Uterus (tissue), 4 donors: ENCODE data around the gene GPR148. TPM values are rescaled to one million over a fixed set of nuclear protein-coding genes. Genes with fewer than 3 reads are reported as not detected.
"Not testable (repeated sequence)": the region's sequence is repeated elsewhere in the genome, so short reads cannot be mapped to it uniquely, and the experiment has no call there.

Source experiments
- DNase-seq, 2 donors: peaks; one replicate each; pipeline ENCODE4 v3.0.0-alpha.2; 2019 to 2020
- H3K27ac ChIP-seq, 2 donors: fragments of 200-600 bp; sonication (generic); 1 replicate in 1 of 2; 2 replicates in 1 of 2; pipeline ENCODE4 v1.5.1; 2016 to 2018
- H3K27me3 ChIP-seq, 2 donors: fragments of 200-600 bp; sonication (generic); one replicate each; pipeline ENCODE4 v1.5.1; 2018 to 2019; ENCODE audit warnings: control low read depth in 1 of 2
- H3K36me3 ChIP-seq, 2 donors: fragments of 200-600 bp; sonication (generic); one replicate each; pipeline ENCODE4 v1.5.1; 2019; ENCODE audit warnings: control low read depth in 1 of 2
- H3K4me1 ChIP-seq, 2 donors: fragments of 200-600 bp; sonication (generic); one replicate each; pipeline ENCODE4 v1.5.1; 2018 to 2019; ENCODE audit warnings: control low read depth in 1 of 2
- H3K4me3 ChIP-seq, 2 donors: fragments of 200-600 bp; sonication (generic); 1 replicate in 1 of 2; 2 replicates in 1 of 2; pipeline ENCODE4 v1.5.1; 2018 to 2019; ENCODE audit warnings: mild to moderate bottlenecking in 1 of 2
- H3K9me3 ChIP-seq, 2 donors: fragments of 200-600 bp; sonication (generic); one replicate each; pipeline ENCODE4 v1.5.1; 2019; ENCODE audit warnings: control low read depth in 1 of 2
- POLR2A ChIP-seq, 2 donors: fragments of 450-650 bp; IDR thresholded peaks; one replicate each; pipeline ENCODE4 v1.6.1; 2016; ENCODE audit warnings: antibody characterized with exemption in 2 of 2, mild to moderate bottlenecking in 1 of 2, moderate library complexity in 1 of 2
- intact Hi-C: fragments of 100-400 bp; cut with DNase I; formaldehyde crosslinking; loops from one replicate; pipeline ENCODE4 v1.15.1; 2023; ENCODE audit warnings: low total_unique reads
- total RNA-seq, 4 donors: library from RNA; depleted of rRNA in 3 of 4; stranded (reverse); fragments of >200 nt in 3 of 4; gene quantifications; one replicate each; pipeline versions ENCODE4 v1.1.0 to v1.2.4, GENCODE V29; 2014 to 2023
- TF ChIP-seq, protein P1 (sequence below), 4 experiments: fragments of 200-600 bp in 2 of 4; fragments of 450-650 bp in 2 of 4; sonication (generic) in 2 of 4; IDR thresholded peaks; one replicate each; pipeline ENCODE4 v1.5.1; 2016 to 2019; ENCODE audit warnings: antibody characterized with exemption in 4 of 4, mild to moderate bottlenecking in 2 of 4, moderate library complexity in 1 of 4
- donor health status: DM: yes; HTN: yes; CAD: no.

The GPR148 gene, protein sequence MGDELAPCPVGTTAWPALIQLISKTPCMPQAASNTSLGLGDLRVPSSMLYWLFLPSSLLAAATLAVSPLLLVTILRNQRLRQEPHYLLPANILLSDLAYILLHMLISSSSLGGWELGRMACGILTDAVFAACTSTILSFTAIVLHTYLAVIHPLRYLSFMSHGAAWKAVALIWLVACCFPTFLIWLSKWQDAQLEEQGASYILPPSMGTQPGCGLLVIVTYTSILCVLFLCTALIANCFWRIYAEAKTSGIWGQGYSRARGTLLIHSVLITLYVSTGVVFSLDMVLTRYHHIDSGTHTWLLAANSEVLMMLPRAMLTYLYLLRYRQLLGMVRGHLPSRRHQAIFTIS
- not detected for total RNA-seq

DNA sequence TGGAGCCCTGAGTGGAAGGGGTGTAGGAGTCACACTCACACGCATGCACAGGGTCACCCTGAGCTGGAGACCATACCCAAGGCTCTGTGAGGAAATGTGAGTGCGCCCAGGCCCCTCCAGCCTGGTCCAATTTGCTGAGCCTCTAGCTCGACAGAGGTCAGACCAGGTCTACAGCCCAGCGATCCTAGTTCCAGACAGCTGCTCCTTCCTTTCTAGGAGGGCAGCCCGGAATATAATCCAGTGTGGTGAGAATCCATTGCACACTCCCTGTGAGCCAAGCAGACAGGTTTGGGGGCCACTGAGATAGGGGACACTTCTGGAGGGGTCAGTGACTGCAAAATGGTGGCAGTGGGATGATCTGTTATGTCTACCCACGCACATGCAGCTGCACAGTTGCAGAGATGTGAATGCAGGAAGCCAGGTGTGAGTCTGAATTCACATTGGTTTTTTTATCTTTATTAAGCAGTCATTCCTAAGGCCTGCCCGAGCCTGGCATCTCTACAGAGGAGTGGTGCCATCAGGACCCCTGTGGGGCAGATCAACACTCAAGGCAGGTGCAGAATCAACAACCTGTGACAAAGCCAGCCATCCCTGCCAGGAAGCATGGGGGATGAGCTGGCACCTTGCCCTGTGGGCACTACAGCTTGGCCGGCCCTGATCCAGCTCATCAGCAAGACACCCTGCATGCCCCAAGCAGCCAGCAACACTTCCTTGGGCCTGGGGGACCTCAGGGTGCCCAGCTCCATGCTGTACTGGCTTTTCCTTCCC is at the start of gene GPR148:
Gene GPR148 (plus strand): TSS at position 522 of the 768 bp plus-strand sequence. CDS start 82 bp downstream, at position 604.
- Histone ChIP-seq H3K4me3 (peak within 1 kb of the TSS; percentile 6 to 43), H3K4me1 (peaks cover 6 to 7% of the 10 kb centered on the region in 2 donors), H3K36me3 (no peaks in the 10 kb centered on the region), H3K27ac (peak within 1 kb of the TSS in 1 of 2 donors; percentile 81), H3K9me3 (no peaks in the 10 kb centered on the region), H3K27me3 (no peaks in the 10 kb centered on the region)
- TF ChIP-seq, protein P1, sequence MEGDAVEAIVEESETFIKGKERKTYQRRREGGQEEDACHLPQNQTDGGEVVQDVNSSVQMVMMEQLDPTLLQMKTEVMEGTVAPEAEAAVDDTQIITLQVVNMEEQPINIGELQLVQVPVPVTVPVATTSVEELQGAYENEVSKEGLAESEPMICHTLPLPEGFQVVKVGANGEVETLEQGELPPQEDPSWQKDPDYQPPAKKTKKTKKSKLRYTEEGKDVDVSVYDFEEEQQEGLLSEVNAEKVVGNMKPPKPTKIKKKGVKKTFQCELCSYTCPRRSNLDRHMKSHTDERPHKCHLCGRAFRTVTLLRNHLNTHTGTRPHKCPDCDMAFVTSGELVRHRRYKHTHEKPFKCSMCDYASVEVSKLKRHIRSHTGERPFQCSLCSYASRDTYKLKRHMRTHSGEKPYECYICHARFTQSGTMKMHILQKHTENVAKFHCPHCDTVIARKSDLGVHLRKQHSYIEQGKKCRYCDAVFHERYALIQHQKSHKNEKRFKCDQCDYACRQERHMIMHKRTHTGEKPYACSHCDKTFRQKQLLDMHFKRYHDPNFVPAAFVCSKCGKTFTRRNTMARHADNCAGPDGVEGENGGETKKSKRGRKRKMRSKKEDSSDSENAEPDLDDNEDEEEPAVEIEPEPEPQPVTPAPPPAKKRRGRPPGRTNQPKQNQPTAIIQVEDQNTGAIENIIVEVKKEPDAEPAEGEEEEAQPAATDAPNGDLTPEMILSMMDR (IDR thresholded peaks at IDR 0.05): no peak
- DNase-seq: no peak
- intact Hi-C loops: no loop called here

DNA sequence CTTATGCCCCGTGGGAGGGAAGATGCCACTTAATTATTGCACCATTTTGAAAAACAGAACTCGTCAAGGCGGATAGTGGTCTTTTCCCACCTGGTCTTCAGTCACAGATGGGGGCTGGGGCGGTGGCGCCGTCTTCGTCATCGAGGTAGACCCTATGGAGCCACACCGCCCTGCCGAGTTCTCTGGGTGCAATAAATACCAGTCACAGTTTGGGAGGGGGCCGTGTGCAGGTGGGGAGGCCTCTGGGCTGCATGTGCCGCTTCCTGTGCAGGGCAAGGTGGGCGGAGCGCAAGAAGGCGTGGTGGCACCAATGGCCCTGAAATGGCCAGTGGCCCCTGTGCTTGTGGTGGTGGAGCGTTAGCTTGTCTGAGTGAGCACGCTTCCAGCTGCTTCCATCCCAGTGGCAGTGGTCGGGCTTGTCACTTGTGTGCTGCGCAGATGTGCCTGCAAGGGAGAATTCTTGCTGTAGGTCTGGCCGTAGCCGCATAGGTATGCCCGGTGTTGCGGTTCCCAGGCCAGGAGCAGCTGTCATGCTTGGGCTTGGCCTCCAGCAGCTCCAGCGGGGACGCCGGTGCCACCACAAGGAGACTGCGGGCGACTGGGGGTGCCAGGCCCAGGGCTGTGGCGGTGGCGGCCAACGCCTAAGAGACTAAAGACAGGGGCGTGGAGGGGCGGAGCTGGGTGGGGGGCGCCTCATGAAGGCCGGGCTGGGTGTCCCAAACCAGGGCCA is 36.7 kb upstream of the GPR148 start:
- DNase-seq, intact Hi-C loops, H3K4me3 ChIP-seq: not testable (repeated sequence)

DNA sequence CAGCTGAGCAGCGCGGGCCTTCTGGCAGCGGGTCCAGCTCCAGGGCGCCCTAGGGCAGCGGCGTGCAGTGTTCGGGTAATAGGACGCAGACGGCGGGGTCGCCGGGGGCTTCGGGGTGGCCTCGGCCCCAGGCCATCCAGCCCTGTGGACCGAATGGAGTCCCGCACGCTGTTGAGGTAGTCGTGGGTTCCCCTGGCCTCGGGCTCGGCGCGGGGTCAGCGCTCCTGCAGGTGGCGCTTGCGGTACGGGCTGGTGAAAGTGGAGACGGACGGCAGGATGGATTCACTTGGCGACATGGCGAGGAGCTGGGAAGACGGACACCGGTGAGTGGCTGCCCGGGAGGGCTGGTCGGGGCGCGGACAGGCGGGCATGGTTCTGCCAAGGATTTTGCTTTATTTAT is 35.4 kb upstream of the GPR148 start:
- DNase-seq, H3K27me3 ChIP-seq, H3K9me3 ChIP-seq, H3K4me3 ChIP-seq, intact Hi-C loops, H3K27ac ChIP-seq, H3K36me3 ChIP-seq, H3K4me1 ChIP-seq: not testable (repeated sequence)
- TF ChIP-seq, protein P1 (IDR thresholded peaks at IDR 0.05): peak in 1 of 4 experiments; percentile 10

More for the DNA sequence above, 36.7 kb upstream of the GPR148 start:
- H3K27me3 ChIP-seq, H3K27ac ChIP-seq, H3K36me3 ChIP-seq, H3K9me3 ChIP-seq, H3K4me1 ChIP-seq: not testable (repeated sequence)

DNA sequence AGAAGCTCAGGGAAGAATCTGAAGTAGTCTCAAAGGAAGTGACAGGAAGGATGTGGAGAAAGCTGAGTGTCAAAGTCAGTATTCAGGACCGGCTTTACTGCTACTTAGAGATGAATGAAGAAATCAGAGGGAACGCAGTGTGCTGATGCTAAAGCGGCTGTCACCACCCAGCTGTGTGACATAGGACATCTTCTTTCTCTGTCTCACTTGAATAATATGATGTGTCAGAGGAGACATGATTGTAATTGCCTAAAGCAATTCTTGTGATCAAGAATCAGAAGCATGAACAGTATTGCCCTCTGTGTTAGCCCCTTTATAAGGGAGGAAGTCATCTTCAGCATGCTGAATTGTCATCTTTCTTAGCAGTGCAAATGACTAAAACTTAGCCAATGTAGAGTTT is 25.6 kb upstream of the GPR148 start:
- H3K4me1 ChIP-seq, H3K4me3 ChIP-seq, DNase-seq, H3K9me3 ChIP-seq, H3K36me3 ChIP-seq, H3K27ac ChIP-seq, intact Hi-C loops, H3K27me3 ChIP-seq: not testable (repeated sequence)

DNA sequence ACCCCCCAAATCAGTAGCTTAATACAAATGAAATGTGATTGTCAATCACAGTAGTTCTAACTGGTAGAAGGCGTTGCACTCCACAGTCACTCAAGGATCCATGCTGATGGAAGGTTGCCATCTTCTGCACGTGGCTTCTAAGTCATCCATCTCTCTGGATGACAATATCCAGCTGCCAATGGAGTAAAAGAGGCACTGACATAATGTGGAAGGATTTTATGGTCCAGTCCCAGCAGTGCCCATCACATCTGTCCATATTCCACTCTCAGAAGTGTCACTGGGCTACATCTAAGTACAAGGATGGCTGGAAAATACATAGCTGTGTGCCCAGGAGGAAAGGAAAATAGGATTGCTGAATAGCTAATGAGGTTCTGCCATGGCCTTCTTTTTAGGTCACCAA is 14.1 kb upstream of the GPR148 start:
- H3K4me1 ChIP-seq, H3K36me3 ChIP-seq, H3K27ac ChIP-seq, H3K9me3 ChIP-seq, H3K27me3 ChIP-seq, DNase-seq, H3K4me3 ChIP-seq, intact Hi-C loops: not testable (repeated sequence)

DNA sequence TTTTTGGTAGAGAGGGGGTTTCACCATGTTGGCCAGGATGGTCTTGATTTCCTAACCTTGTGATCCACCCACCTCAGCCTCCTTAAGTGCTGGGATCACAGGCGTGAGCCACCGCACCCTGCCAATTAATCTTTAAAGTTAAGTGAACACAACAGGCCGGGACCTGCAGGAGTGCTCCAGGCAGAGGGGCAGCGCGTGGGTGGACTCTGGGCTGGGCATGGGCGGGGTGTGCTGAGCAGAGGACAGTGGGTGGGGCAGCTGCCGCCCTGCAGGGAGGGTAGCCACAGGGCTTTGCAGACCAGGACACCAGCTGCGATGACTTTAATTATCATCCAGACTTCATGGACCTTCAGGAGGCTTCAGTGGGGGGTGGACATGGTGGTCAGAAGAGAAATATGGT is 8.8 kb upstream of the GPR148 start:
- DNase-seq: no peak
- intact Hi-C loops: no loop called here

More for the DNA sequence above, 8.8 kb upstream of the GPR148 start:
- H3K27ac ChIP-seq: no peak overlapping the region
- no peaks in the 10 kb centered on the region for H3K36me3 ChIP-seq
- no peaks in the 10 kb centered on the region for H3K27me3 ChIP-seq
- TF ChIP-seq, protein P1 (IDR thresholded peaks at IDR 0.05): no peak
- no peak for TF ChIP-seq POLR2A (IDR thresholded peaks at IDR 0.05)
- H3K4me3 ChIP-seq: no peak overlapping the region
- no peaks in the 10 kb centered on the region for H3K4me1 ChIP-seq
- H3K9me3 ChIP-seq: no peaks in the 10 kb centered on the region
